ENCODE results near the gene SLC7A1.

The SLC7A1 gene

GRCh38 chr13:29562786-29563438 is 32.6 kb downstream of the SLC7A1 start:
- no peak for DNase-seq
- Histone ChIP-seq H3K9ac (ENCODE audit: low read length) (no peak overlapping the region), H3K27ac (ENCODE audit: low read length, poor library complexity, severe bottlenecking) (no peak overlapping the region), H3K18ac (ENCODE audit: low read depth in 1 of 2, low read length in 2 of 2) (peak overlapping the region in 1 of 2 experiments; percentile 15), H2BK5ac (ENCODE audit: low read depth, low read length, poor library complexity, severe bottlenecking) (no peak overlapping the region), H2BK15ac (ENCODE audit: low read depth, poor library complexity, severe bottlenecking) (no peak overlapping the region), H3K36me3 (ENCODE audit: control insufficient read depth in 1 of 2, insufficient read depth in 2 of 2, low read depth in 1 of 2, low read length in 2 of 2) (no peaks in the 10 kb centered on the region), H2BK12ac (ENCODE audit: low read length in 2 of 2) (no peak overlapping the region), H2AK5ac (ENCODE audit: low read length, severe bottlenecking) (no peak overlapping the region), H2AFZ (ENCODE audit: low read depth, low read length) (no peak overlapping the region), H2BK120ac (ENCODE audit: low read depth, low read length) (no peak overlapping the region), H3K4me2 (ENCODE audit: low read length, poor library complexity, severe bottlenecking) (no peak overlapping the region), H3K23ac (ENCODE audit: low read length in 2 of 2) (peak overlapping the region in 1 of 2 experiments; percentile 38), H3K9me3 (ENCODE audit: control insufficient read depth, low read length) (no peaks in the 10 kb centered on the region), H4K8ac (ENCODE audit: low read length) (no peak overlapping the region), H3K27me3 (ENCODE audit: control insufficient read depth in 1 of 2, insufficient read depth in 1 of 2, low read length in 2 of 2) (no peaks in the 10 kb centered on the region), H3K14ac (ENCODE audit: low read length in 2 of 2) (no peak overlapping the region), H3K4ac (ENCODE audit: low read depth in 1 of 2, low read length in 2 of 2) (no peak overlapping the region), H3K4me1 (ENCODE audit: control insufficient read depth, insufficient read depth, low read depth, low read length) (peaks cover 4% of the 10 kb centered on the region), H3K79me1 (replicated peaks; ENCODE audit: low read length, poor library complexity, severe bottlenecking) (peaks cover 15% of the 10 kb centered on the region), H3K4me3 (ENCODE audit: insufficient read depth in 1 of 2, low read depth in 1 of 2, low read length in 2 of 2) (no peak overlapping the region), H4K91ac (ENCODE audit: low read length) (no peak overlapping the region)
- 86% methylated on average over 4 of the region's 7 CpGs for WGBS

GRCh38 chr13:29561918-29562317 is 33.6 kb downstream of the SLC7A1 start:
- Histone ChIP-seq H2BK120ac (ENCODE audit: low read depth, low read length) (no peak overlapping the region), H2BK15ac (ENCODE audit: low read depth, poor library complexity, severe bottlenecking) (no peak overlapping the region), H4K8ac (ENCODE audit: low read length) (no peak overlapping the region), H3K14ac (ENCODE audit: low read length in 2 of 2) (no peak overlapping the region), H2AFZ (ENCODE audit: low read depth, low read length) (no peak overlapping the region), H3K9ac (ENCODE audit: low read length) (no peak overlapping the region), H2AK5ac (ENCODE audit: low read length, severe bottlenecking) (no peak overlapping the region), H2BK5ac (ENCODE audit: low read depth, low read length, poor library complexity, severe bottlenecking) (no peak overlapping the region), H4K91ac (ENCODE audit: low read length) (no peak overlapping the region), H3K27me3 (ENCODE audit: control insufficient read depth in 1 of 2, insufficient read depth in 1 of 2, low read length in 2 of 2) (no peaks in the 10 kb centered on the region), H3K79me1 (replicated peaks; ENCODE audit: low read length, poor library complexity, severe bottlenecking) (peaks cover 15% of the 10 kb centered on the region), H3K9me3 (ENCODE audit: control insufficient read depth, low read length) (no peaks in the 10 kb centered on the region), H3K4me2 (ENCODE audit: low read length, poor library complexity, severe bottlenecking) (no peak overlapping the region), H3K23ac (ENCODE audit: low read length in 2 of 2) (no peak overlapping the region), H3K36me3 (ENCODE audit: control insufficient read depth in 1 of 2, insufficient read depth in 2 of 2, low read depth in 1 of 2, low read length in 2 of 2) (no peaks in the 10 kb centered on the region), H2BK12ac (ENCODE audit: low read length in 2 of 2) (no peak overlapping the region), H3K18ac (ENCODE audit: low read depth in 1 of 2, low read length in 2 of 2) (no peak overlapping the region), H3K4me3 (ENCODE audit: insufficient read depth in 1 of 2, low read depth in 1 of 2, low read length in 2 of 2) (no peak overlapping the region), H3K4ac (ENCODE audit: low read depth in 1 of 2, low read length in 2 of 2) (no peak overlapping the region), H3K4me1 (ENCODE audit: control insufficient read depth, insufficient read depth, low read depth, low read length) (peaks cover 4% of the 10 kb centered on the region), H3K27ac (ENCODE audit: low read length, poor library complexity, severe bottlenecking) (no peak overlapping the region)
- 55% methylated on average over 4 of the region's 6 CpGs for WGBS
- peak; percentile 19 for DNase-seq

GRCh38 chr13:29556742-29557141 is 38.7 kb downstream of the SLC7A1 start:
- Histone ChIP-seq H3K36me3 (ENCODE audit: control insufficient read depth in 1 of 2, insufficient read depth in 2 of 2, low read depth in 1 of 2, low read length in 2 of 2) (peaks cover 16 to 19% of the 10 kb centered on the region in 2 experiments), H2BK12ac (ENCODE audit: low read length in 2 of 2) (no peak overlapping the region), H3K4me1 (ENCODE audit: control insufficient read depth, insufficient read depth, low read depth, low read length) (peaks cover 4% of the 10 kb centered on the region), H2BK15ac (ENCODE audit: low read depth, poor library complexity, severe bottlenecking) (no peak overlapping the region), H2BK120ac (ENCODE audit: low read depth, low read length) (no peak overlapping the region), H3K14ac (ENCODE audit: low read length in 2 of 2) (no peak overlapping the region), H4K91ac (ENCODE audit: low read length) (no peak overlapping the region), H3K9me3 (ENCODE audit: control insufficient read depth, low read length) (no peaks in the 10 kb centered on the region), H2AFZ (ENCODE audit: low read depth, low read length) (no peak overlapping the region), H3K4ac (ENCODE audit: low read depth in 1 of 2, low read length in 2 of 2) (peak overlapping the region in 1 of 2 experiments; percentile 63), H3K27me3 (ENCODE audit: control insufficient read depth in 1 of 2, insufficient read depth in 1 of 2, low read length in 2 of 2) (no peaks in the 10 kb centered on the region), H2AK5ac (ENCODE audit: low read length, severe bottlenecking) (peak overlapping the region; percentile 41), H2BK5ac (ENCODE audit: low read depth, low read length, poor library complexity, severe bottlenecking) (no peak overlapping the region), H3K4me2 (ENCODE audit: low read length, poor library complexity, severe bottlenecking) (no peak overlapping the region), H3K27ac (ENCODE audit: low read length, poor library complexity, severe bottlenecking) (no peak overlapping the region), H3K23ac (ENCODE audit: low read length in 2 of 2) (no peak overlapping the region), H3K9ac (ENCODE audit: low read length) (no peak overlapping the region), H3K4me3 (ENCODE audit: insufficient read depth in 1 of 2, low read depth in 1 of 2, low read length in 2 of 2) (no peak overlapping the region), H4K8ac (ENCODE audit: low read length) (no peak overlapping the region), H3K18ac (ENCODE audit: low read depth in 1 of 2, low read length in 2 of 2) (no peak overlapping the region), H3K79me1 (replicated peaks; ENCODE audit: low read length, poor library complexity, severe bottlenecking) (peaks cover 28% of the 10 kb centered on the region)
- DNase-seq = no peak
- WGBS = 89% methylated on average over 3 of the region's 3 CpGs

- Histone ChIP-seq H2BK15ac (ENCODE audit: low read depth, poor library complexity, severe bottlenecking) (no peak overlapping the region), H3K4me1 (ENCODE audit: control insufficient read depth, insufficient read depth, low read depth, low read length) (no peaks in the 10 kb centered on the region), H3K27ac (ENCODE audit: low read length, poor library complexity, severe bottlenecking) (no peak overlapping the region), H3K4ac (ENCODE audit: low read depth in 1 of 2, low read length in 2 of 2) (no peak overlapping the region), H2BK12ac (ENCODE audit: low read length in 2 of 2) (no peak overlapping the region), H3K4me2 (ENCODE audit: low read length, poor library complexity, severe bottlenecking) (no peak overlapping the region), H3K4me3 (ENCODE audit: insufficient read depth in 1 of 2, low read depth in 1 of 2, low read length in 2 of 2) (no peak overlapping the region), H2BK5ac (ENCODE audit: low read depth, low read length, poor library complexity, severe bottlenecking) (no peak overlapping the region), H2AK5ac (ENCODE audit: low read length, severe bottlenecking) (no peak overlapping the region), H2BK120ac (ENCODE audit: low read depth, low read length) (no peak overlapping the region), H3K36me3 (ENCODE audit: control insufficient read depth in 1 of 2, insufficient read depth in 2 of 2, low read depth in 1 of 2, low read length in 2 of 2) (peaks cover 41 to 52% of the 10 kb centered on the region in 2 experiments), H2AFZ (ENCODE audit: low read depth, low read length) (no peak overlapping the region), H4K8ac (ENCODE audit: low read length) (no peak overlapping the region), H3K23ac (ENCODE audit: low read length in 2 of 2) (no peak overlapping the region), H3K14ac (ENCODE audit: low read length in 2 of 2) (no peak overlapping the region), H3K18ac (ENCODE audit: low read depth in 1 of 2, low read length in 2 of 2) (no peak overlapping the region), H3K9me3 (ENCODE audit: control insufficient read depth, low read length) (no peaks in the 10 kb centered on the region), H4K91ac (ENCODE audit: low read length) (no peak overlapping the region), H3K27me3 (ENCODE audit: control insufficient read depth in 1 of 2, insufficient read depth in 1 of 2, low read length in 2 of 2) (no peaks in the 10 kb centered on the region), H3K9ac (ENCODE audit: low read length) (no peak overlapping the region), H3K79me1 (replicated peaks; ENCODE audit: low read length, poor library complexity, severe bottlenecking) (peaks cover 45% of the 10 kb centered on the region)
- no peak for DNase-seq
- WGBS = 91% methylated on average over 6 of the region's 6 CpGs
Observed at GRCh38 chr13:29551214-29551613, 44.3 kb downstream of the SLC7A1 start.
